BLaER1 treated with 17β-estradiol and CSF1 and Interleukin-3, amounts not matched to agents 10 nM and 100 nM (cell line): ENCODE measurements around the gene TMEM44.

Experiments used
- H3K27ac ChIP-seq, 11 experiments: shearing (Covaris generic); formaldehyde crosslinking; 2 replicates each; pipeline ENCODE4 v1.8.1; 2022
- H3K27me3 ChIP-seq, 11 experiments: shearing (Covaris generic); formaldehyde crosslinking; 2 replicates each; pipeline ENCODE4 v1.8.1; 2022
- H3K36me3 ChIP-seq, 11 experiments: shearing (Covaris generic); formaldehyde crosslinking; 2 replicates each; pipeline ENCODE4 v1.8.1; 2022
- H3K4me1 ChIP-seq, 10 experiments: shearing (Covaris generic); formaldehyde crosslinking; 2 replicates each; pipeline ENCODE4 v1.8.1; 2022
- H3K4me2 ChIP-seq, 11 experiments: shearing (Covaris generic); formaldehyde crosslinking; 2 replicates each; pipeline ENCODE4 v1.8.1; 2022
- H3K4me3 ChIP-seq, 10 experiments: shearing (Covaris generic); formaldehyde crosslinking; 2 replicates each; pipeline ENCODE4 v1.8.1; 2022
- H3K9ac ChIP-seq, 11 experiments: shearing (Covaris generic); formaldehyde crosslinking; 2 replicates each; pipeline ENCODE4 v1.8.1; 2022
- H3K9me3 ChIP-seq, 11 experiments: shearing (Covaris generic); formaldehyde crosslinking; replicated peaks in 1 of 11; 2 replicates each; pipeline ENCODE4 v1.8.1; 2022
- H4K20me1 ChIP-seq, 11 experiments: shearing (Covaris generic); formaldehyde crosslinking; 2 replicates each; pipeline ENCODE4 v1.8.1; 2022
- Cebpa-rat ChIP-seq, 11 experiments: shearing (Covaris generic); IDR thresholded peaks; 2 replicates each; pipeline ENCODE4 v1.8.1; 2022

Gene TMEM44

GRCh38 chr3:194560047-194560446 is 73.2 kb downstream of the TMEM44 start:
- Histone ChIP-seq H3K9ac (no peak overlapping the region), H3K36me3 (no peaks in the 10 kb centered on the region), H3K4me1 (peaks cover 0 to 28% (median 12%) of the 10 kb centered on the region in 10 experiments; a peak in 16 of 20 replicates), H3K27me3 (no peaks in the 10 kb centered on the region), H3K4me2 (no peak overlapping the region), H3K27ac (no peak overlapping the region), H4K20me1 (no peaks in the 10 kb centered on the region), H3K4me3 (no peak overlapping the region), H3K9me3 (no peaks in the 10 kb centered on the region)
- no peak for TF ChIP-seq Cebpa-rat (IDR thresholded peaks at IDR 0.05)

- no peak for TF ChIP-seq Cebpa-rat (IDR thresholded peaks at IDR 0.05)
- H3K36me3 ChIP-seq: no peaks in the 10 kb centered on the region
- peaks cover 0 to 28% (median 12%) of the 10 kb centered on the region in 10 experiments; a peak in 16 of 20 replicates for H3K4me1 ChIP-seq
- H4K20me1 ChIP-seq: no peaks in the 10 kb centered on the region
- no peak overlapping the region for H3K27ac ChIP-seq
- no peak overlapping the region for H3K4me2 ChIP-seq
- no peaks in the 10 kb centered on the region for H3K9me3 ChIP-seq
- H3K9ac ChIP-seq: no peak overlapping the region
- no peak overlapping the region for H3K4me3 ChIP-seq
- H3K27me3 ChIP-seq: no peaks in the 10 kb centered on the region
Measured at GRCh38 chr3:194559530-194559929, 73.7 kb downstream of the TMEM44 start.

DNA sequence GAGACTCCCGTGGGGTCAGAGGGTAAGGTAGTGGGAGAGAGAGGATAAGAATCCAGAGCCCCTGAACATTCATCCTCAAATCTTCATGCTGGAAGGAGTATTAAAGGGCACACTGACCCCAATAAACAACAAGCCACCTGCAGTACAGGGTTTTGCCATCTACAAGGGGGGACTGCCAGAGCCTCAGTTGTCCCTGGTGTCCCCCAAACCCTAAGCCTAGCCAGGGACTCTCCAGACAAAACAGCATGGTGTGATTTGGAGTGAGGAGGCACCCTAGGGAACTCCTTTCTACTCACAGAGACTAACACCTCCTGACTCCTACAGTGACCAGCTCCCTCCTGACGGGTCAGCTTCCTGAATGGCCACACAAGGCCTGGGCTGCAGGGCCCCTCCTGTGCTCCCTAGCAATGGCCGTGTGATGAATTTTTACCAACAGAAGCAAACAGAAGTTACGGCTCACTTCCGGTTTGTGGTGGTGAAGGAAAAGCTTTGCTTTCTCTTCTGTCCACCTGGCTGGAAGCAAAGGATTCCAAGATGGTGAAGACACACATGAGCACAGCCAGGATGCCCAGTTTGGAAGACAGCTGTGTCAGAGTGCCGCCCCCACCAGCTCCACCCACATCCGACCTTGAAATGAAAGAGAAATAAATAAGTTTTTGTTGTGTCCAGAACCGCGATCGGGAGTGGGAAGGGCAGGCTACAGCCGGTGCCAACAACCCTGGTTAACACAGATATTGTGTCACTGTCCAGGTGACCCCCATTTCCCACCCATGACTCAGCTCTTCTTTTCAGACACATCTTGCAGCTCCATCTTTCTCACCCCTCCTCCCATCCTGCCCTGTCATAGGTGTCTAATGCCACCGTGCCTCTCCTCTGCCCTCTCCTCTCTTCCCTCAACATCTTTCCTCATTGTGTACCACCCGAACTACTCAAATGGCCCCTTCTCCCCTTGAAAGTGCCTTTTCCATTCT is 76.8 kb downstream of the TMEM44 start:
- H3K27me3 ChIP-seq: no peaks in the 10 kb centered on the region
- H3K4me2 ChIP-seq: peak overlapping the region; percentile 3 to 55 (median 32); a peak in 18 of 22 replicates
- H3K9ac ChIP-seq: no peak overlapping the region
- peak overlapping the region in 5 of 11 experiments; percentile 20 to 44 (median 38); a peak in 8 of 22 replicates for H3K27ac ChIP-seq
- H4K20me1 ChIP-seq: no peaks in the 10 kb centered on the region
- H3K4me1 ChIP-seq: peaks cover 0 to 19% (median 12%) of the 10 kb centered on the region in 10 experiments; a peak in 16 of 20 replicates
- no peak for TF ChIP-seq Cebpa-rat (IDR thresholded peaks at IDR 0.05)
- H3K36me3 ChIP-seq: no peaks in the 10 kb centered on the region
- no peaks in the 10 kb centered on the region for H3K9me3 ChIP-seq
- no peak overlapping the region for H3K4me3 ChIP-seq

GRCh38 chr3:194555175-194556062 is 77.8 kb downstream of the TMEM44 start:
- Histone ChIP-seq H3K27me3 (no peaks in the 10 kb centered on the region), H3K27ac (peak overlapping the region in 1 of 11 experiments; percentile 36; a peak in 2 of 22 replicates), H3K4me2 (peak overlapping the region in 7 of 11 experiments; percentile 3 to 55 (median 40); a peak in 6 of 22 replicates), H3K4me3 (no peak overlapping the region), H3K4me1 (peaks cover 3 to 17% (median 15%) of the 10 kb centered on the region in 10 experiments; a peak in 17 of 20 replicates), H3K9me3 (no peaks in the 10 kb centered on the region), H4K20me1 (no peaks in the 10 kb centered on the region), H3K9ac (no peak overlapping the region), H3K36me3 (no peaks in the 10 kb centered on the region)
- TF ChIP-seq Cebpa-rat (IDR thresholded peaks at IDR 0.05): no peak

- no peak for TF ChIP-seq Cebpa-rat (IDR thresholded peaks at IDR 0.05)
- Histone ChIP-seq H4K20me1 (no peaks in the 10 kb centered on the region), H3K27me3 (no peaks in the 10 kb centered on the region), H3K9ac (no peak overlapping the region), H3K4me3 (no peak overlapping the region), H3K4me1 (peaks cover 9 to 24% (median 22%) of the 10 kb centered on the region in 10 experiments; a peak in 18 of 20 replicates), H3K4me2 (no peak overlapping the region), H3K9me3 (no peaks in the 10 kb centered on the region), H3K36me3 (no peaks in the 10 kb centered on the region), H3K27ac (no peak overlapping the region)
Measured at GRCh38 chr3:194554473-194555123, 78.6 kb downstream of the TMEM44 start.

DNA sequence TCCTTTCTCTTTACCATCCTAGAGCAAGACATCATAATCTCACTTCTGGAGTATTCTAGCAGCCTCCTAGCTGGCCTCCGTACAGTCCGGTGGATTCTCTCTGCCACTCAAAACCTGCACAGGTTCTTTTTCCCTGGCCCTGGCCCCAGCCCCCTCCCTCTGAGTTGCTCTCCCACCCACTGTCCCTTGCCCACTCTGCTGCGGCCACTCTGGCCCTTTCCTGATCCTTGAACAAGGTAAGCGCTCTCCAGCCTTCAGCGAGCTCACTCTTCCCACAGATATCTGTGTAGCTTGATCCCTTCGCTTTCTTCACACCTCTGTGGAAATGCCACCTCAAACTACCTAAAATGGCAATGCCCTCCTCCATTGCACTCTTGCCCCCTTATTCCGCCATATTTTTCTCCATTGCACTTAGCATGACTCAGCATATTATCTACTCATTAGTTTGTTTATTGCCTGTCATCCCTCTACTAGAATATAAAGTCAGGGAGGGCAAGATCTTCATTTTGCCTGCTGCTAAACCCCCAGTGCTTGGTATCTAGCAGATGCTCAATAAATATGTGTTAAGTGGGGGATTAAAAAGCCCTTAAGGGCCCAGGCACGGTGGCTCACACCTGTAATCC is 80.8 kb downstream of the TMEM44 start:
- H3K9ac ChIP-seq: no peak overlapping the region
- peaks cover 9 to 24% (median 22%) of the 10 kb centered on the region in 10 experiments; a peak in 18 of 20 replicates for H3K4me1 ChIP-seq
- no peaks in the 10 kb centered on the region for H3K27me3 ChIP-seq
- H3K4me2 ChIP-seq: no peak overlapping the region
- no peaks in the 10 kb centered on the region for H3K36me3 ChIP-seq
- no peaks in the 10 kb centered on the region for H4K20me1 ChIP-seq
- H3K27ac ChIP-seq: no peak overlapping the region
- H3K9me3 ChIP-seq: peaks cover 0 to 4% (median 2%) of the 10 kb centered on the region in 11 experiments; a peak in 9 of 22 replicates
- TF ChIP-seq Cebpa-rat (IDR thresholded peaks at IDR 0.05): no peak
- H3K4me3 ChIP-seq: no peak overlapping the region

- Histone ChIP-seq H3K4me1 (peaks cover 8 to 11% (median 10%) of the 10 kb centered on the region in 10 experiments; a peak in 15 of 20 replicates), H3K9ac (no peak overlapping the region)
- TF ChIP-seq Cebpa-rat (IDR thresholded peaks at IDR 0.05): no peak
Measured at GRCh38 chr3:194549853-194550252, 83.4 kb downstream of the TMEM44 start.

More at GRCh38 chr3:194549853-194550252, 83.4 kb downstream of the TMEM44 start:
- peaks cover 9 to 21% (median 15%) of the 10 kb centered on the region in 11 experiments; a peak in 18 of 22 replicates for H3K9me3 ChIP-seq
- H3K27ac ChIP-seq: no peak overlapping the region
- no peaks in the 10 kb centered on the region for H3K36me3 ChIP-seq
- H3K27me3 ChIP-seq: no peaks in the 10 kb centered on the region
- H4K20me1 ChIP-seq: no peaks in the 10 kb centered on the region
- no peak overlapping the region for H3K4me3 ChIP-seq
- H3K4me2 ChIP-seq: peak overlapping the region in 7 of 11 experiments; percentile 0 to 39 (median 17); a peak in 7 of 22 replicates
